HG02763 (cell line): ENCODE data around the gene EPHA2.
"Not testable (repeated sequence)": the region's sequence is repeated elsewhere in the genome, so short reads cannot be mapped to it uniquely, and the experiment has no call there.

ENCODE experiments used
- ATAC-seq: cut with Tn5 transposase; IDR thresholded peaks from one replicate; pipeline ENCODE4 v1.9.1; 2021; ENCODE audit warnings: mild to moderate bottlenecking, moderate library complexity; ENCODE audit not compliant: unreplicated experiment

The EPHA2 gene

GRCh38 chr1:16122350-16122881, 33.5 kb downstream of the EPHA2 start:
- ATAC-seq = no peak

DNA sequence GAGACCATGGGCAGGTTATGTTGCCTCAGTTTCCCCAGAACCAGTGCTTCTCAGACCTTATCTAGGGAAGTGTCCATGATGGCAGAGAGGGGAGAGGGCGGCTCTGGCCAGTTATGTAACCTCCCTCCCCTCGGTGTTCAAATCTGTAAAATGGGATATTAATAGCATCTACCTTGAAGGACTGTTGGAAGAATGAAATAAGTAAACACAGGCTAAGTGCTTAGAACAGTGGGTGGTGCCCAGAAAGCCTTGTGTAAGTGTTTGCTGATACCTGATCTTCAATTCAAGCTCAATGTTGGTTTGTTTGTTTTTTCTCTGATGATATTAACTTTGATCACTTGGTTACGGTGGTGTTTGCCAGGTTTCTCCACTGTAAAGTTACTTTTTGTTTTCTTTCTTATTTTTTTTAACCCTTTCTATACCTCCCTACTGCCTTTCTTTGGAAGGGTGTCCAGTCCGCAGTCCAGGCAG, 34.9 kb downstream of the EPHA2 start:
- no peak for ATAC-seq

DNA sequence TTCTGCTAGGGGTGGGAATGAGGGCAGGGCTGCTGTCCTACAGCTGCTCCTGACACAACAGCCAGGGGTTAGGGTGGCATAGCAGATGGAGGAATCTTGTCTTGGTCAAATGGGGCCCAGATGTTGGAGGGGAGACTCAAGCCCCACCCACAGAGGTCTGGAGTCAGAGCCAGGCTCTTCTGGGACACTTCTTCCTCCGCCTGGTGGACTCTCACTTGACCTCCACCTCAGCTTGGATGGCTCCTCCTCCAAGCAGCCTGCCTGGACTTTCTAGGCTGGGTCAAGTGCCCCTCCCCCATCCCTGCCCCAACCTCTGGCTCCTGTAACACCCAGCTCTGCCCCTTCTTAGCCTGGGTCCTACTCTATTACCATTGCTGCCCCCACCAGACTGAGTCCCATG, 35.5 kb downstream of the EPHA2 start:
- no peak for ATAC-seq

DNA sequence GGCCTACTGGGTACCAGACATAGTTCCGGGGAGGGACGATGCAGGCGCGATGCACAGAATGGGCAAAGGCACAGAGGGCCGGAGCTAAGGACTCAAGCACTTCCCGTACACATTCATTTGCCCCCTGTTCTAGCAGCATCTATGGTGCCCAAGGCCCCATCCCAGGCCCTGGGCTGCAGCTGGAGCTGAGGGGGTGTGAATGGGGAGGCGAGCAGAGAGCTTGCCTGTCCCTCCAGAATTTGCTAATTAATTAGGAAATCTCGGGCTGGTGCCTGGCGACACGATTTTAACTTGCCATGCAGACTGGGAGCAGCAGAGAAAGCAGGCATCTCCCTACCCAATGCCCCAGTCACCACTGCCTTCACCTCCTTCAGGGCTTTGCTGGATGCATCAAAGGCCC, 35.9 kb downstream of the EPHA2 start:
- no peak for ATAC-seq

DNA sequence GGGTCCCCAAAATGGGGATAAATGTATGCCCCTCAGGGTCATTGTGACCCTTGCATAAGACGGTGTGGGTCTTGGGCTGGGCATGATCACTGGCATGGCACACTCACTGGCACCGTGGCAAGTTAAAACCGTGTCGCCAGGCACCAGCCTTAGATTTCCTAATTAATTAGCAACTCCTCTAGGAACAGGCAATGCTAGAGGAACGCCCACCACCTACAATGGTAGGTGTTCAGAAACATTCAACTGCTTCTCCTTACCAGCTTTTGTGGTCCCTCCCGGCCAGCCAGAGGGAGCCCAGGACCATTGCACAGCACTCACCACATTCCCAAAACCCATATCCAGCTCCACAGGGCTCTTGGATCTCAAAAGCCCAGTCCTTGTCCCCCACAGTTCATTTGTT, 36.4 kb downstream of the EPHA2 start:
- no peak for ATAC-seq

DNA sequence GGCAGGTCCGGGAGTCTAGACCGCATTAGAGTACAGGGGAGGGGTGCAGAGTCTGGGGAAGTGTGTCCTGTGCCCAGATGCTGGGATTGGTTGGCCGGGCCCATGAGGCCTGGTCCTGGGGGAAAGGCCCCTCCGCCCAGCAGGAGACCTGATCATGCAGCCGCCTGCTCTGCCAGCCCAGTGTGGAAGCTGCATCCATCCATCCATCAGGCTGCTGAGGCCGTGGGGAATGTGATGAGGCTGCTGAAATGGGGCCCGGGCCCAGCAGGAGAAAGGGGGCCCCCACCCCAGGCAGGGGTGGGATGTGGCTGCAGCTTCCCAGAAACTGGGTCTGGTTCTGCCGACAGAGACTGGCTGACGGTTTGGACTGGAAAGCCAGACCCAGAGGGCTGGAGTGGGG, 37.2 kb downstream of the EPHA2 start:
- no peak for ATAC-seq

GRCh38 chr1:16117936-16118335, 37.9 kb downstream of the EPHA2 start:
- no peak for ATAC-seq

DNA sequence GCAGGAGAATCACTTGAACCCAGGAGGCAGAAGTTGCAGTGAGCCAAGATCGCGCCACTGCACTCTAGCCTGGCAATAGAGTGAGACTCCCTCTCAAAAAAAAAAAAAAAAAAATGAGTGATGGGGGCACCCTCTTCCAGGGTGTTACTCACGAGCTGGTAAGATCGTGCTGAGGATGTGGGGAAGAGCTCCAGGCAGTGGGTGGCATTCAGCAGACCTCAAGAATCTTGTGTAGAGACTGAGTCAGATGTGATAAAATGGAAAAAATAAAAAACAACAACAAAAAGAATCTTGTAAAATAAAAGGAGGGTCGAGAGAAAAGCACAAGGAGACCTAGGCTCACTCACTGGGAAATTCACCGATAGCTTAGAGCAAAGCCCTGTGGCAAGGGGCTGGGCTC, 38.5 kb downstream of the EPHA2 start:
- ATAC-seq = no peak

DNA sequence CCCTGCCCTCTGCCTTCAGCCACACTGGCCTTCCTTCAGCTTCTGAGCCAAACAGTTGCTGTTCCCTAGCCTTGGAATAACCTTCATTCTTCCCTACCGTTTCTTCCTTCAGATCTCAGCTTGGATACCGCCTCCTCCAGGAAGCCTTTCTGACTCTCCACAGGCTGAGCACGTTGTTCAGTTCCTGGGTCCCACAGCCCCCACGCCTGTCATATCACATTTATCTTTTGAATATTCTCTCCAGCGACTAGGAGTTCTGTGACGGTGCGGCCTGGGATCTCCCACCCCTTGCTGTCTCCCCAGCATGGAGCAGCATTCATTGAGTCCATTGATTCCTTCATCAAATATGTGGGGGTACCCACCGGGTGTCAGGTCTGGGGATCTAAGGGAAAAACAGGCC, 39.2 kb downstream of the EPHA2 start:
- no peak for ATAC-seq

GRCh38 chr1:16116002-16116401, 39.9 kb downstream of the EPHA2 start:
- ATAC-seq = no peak

DNA sequence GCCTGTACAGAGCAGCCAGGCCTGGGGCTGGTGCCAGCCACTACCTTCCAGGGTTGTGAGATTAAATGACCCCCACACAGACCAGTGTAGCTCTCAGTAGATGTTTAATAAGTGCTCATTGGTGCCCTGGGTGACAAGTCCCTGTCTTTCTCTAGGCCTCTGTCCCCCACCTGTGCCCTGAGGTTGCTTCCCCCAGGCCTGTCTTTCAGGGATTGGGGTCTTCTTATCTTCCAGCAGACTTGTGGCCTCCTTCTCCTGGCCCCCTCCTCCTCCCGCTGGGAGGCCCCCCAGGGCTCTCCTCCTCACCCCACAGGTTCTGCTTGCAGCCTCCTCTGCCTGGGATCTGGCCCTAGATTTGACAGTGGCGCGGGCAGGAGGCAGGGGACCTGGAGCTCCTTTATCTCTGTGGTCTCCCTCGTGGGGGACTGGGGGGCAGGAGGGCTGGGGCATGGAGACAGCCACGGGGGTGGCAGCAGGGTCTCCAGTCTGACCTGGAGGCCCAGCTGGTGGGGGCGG, 40.3 kb downstream of the EPHA2 start:
- no peak for ATAC-seq

DNA sequence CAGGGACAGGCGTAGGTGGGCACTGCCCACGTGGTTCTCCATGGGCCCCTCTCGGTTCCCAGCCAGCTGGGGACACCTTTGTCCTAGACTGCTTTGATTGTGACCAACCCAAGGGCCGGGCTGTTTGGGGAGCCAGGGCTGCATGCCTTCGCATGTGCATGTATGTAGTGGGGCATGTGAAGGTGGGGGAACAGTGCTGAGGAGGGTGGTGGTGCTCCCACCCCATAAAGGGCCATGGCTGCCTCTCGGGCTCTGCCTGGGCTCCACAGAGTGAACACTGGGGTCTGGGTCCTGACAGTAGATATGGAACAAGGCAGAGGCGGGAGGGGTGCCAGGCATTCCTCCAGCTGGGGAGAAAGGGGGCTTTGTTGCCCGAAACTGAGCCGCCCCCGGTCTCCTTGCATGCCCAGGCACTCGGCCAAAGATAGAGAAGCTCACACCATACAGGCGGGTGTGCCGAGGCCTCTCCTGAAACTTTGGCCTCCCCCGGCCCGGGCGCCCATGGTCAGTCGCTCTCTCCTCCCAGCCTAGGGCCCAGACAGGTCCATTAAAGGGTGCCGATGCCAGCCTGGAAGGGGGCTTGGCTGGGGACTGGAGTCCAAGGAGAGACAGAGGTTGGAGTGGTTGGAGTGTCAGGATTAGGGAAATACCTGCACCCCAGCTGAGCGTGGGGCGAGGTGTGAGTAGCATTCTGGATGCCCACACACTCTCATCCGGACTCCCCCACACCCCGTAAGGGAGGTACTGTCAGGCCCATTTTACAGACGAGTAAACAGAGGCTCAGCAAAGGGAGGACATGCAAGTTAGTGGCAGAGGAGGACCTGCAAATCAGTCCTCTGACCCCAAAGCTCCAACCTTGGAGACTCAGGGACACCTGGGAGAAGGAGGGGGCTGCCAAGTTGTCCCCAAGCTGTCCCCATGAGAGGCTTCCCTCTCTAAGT, 41.1 kb downstream of the EPHA2 start:
- no peak for ATAC-seq

DNA sequence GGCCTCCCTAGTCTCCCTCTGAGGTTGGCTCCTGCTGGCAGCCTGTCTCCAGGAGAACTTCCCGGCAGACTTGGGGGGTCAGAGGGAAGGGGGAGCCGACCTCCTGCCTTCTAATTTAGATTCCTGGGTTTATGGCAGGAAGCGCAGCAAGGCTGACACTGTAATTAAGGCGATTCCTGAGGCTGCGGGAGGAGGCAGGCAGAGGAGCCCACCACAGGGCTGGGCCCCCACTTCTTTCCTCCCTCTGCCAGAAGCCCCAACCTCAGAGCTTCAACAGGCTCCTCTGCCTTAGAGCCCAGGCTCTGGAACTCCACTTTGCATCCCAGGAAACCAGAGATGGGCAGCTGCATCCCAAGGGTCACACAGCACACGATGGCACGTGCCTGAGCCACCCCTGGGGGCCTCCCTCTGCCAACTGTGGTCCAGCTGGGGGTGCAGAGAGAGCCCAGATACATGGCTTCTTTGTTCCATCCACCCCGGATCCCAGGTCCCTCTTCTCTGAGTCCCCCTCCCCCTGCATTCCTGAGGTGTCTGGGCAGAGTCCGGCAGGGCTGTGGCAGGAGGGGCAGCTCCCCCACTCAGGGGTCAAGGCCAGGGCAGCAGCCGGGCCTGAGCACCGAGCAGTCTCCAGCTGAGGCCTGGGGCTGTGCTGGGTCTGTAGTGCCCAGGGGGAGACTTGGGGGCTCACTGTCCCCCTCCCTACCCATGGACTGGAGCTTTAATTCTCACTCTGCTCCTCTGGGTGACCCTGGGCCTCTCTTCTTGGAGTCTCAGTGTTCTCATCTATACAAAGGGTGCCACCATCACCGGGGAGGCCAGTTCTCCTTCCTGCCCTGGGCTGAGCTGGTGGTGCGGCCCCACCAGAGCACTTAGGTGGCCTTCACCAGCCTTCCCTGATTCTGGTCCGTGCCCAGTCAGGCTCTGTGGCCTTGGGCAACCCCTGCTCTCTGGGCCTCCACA, 43.0 kb downstream of the EPHA2 start:
- ATAC-seq = no peak

GRCh38 chr1:16111771-16112595, 43.9 kb downstream of the EPHA2 start:
- no peak for ATAC-seq

GRCh38 chr1:16110884-16111283, 45.0 kb downstream of the EPHA2 start:
- ATAC-seq = no peak

- ATAC-seq = no peak
Observed at GRCh38 chr1:16110456-16110855, 45.4 kb downstream of the EPHA2 start.

GRCh38 chr1:16109571-16109970, 46.3 kb downstream of the EPHA2 start:
- no peak for ATAC-seq

GRCh38 chr1:16107039-16107438, 48.8 kb downstream of the EPHA2 start:
- ATAC-seq = not testable (repeated sequence)

- no peak for ATAC-seq
Observed at GRCh38 chr1:16101623-16102022, 54.2 kb downstream of the EPHA2 start.

DNA sequence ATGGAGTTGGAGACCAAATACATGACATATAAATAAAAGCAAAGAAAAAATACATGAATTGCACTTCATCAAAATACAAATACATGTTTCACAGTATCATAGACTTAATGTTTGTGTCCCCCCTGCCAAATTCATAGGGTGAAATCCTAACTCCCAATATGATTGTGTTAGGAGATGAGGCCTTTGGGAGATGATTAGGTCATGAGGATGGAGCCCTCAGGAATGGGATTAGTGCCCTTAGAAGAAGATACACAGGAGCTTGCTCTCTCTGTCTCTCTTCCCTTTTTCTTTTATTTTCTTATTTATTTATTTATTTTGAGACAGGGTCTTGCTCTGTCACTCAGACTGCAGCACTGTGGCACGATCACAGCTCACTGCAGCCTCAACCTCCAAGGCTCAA, 56.5 kb downstream of the EPHA2 start:
- ATAC-seq = no peak
